Vagina (tissue), 2 donors: ENCODE results near the gene MTUS2.

ENCODE experiments used
- POLR2A ChIP-seq, 2 donors: fragments of 450-650 bp; IDR thresholded peaks; one replicate each; pipeline ENCODE4 v1.6.1; 2017; ENCODE audit warnings: antibody characterized with exemption in 2 of 2, mild to moderate bottlenecking in 2 of 2, moderate library complexity in 2 of 2
- POLR2AphosphoS5 ChIP-seq, 2 donors: sonication (generic); formaldehyde crosslinking; IDR thresholded peaks; one replicate each; pipeline ENCODE4 v1.9.0; 2017; ENCODE audit warnings: antibody characterized with exemption in 2 of 2, mild to moderate bottlenecking in 2 of 2, low read depth in 1 of 2; ENCODE audit not compliant: insufficient read depth in 1 of 2
- TF ChIP-seq, protein P1 (sequence below), 3 experiments: fragments of 450-650 bp in 2 of 3; fragments of 200-600 bp in 1 of 3; sonication (generic) in 1 of 3; IDR thresholded peaks; one replicate each; pipeline ENCODE4 v1.5.1; 2017 to 2019; ENCODE audit warnings: antibody characterized with exemption in 3 of 3, mild to moderate bottlenecking in 2 of 3, moderate library complexity in 2 of 3

GRCh38 chr13:29020314-29020713, 200.2 kb downstream of the MTUS2 start:
- TF ChIP-seq POLR2AphosphoS5 (IDR thresholded peaks at IDR 0.05; ENCODE audit: insufficient read depth in 1 of 2, low read depth in 1 of 2) (no peak), POLR2A (IDR thresholded peaks at IDR 0.05) (no peak)
- TF ChIP-seq, protein P1, sequence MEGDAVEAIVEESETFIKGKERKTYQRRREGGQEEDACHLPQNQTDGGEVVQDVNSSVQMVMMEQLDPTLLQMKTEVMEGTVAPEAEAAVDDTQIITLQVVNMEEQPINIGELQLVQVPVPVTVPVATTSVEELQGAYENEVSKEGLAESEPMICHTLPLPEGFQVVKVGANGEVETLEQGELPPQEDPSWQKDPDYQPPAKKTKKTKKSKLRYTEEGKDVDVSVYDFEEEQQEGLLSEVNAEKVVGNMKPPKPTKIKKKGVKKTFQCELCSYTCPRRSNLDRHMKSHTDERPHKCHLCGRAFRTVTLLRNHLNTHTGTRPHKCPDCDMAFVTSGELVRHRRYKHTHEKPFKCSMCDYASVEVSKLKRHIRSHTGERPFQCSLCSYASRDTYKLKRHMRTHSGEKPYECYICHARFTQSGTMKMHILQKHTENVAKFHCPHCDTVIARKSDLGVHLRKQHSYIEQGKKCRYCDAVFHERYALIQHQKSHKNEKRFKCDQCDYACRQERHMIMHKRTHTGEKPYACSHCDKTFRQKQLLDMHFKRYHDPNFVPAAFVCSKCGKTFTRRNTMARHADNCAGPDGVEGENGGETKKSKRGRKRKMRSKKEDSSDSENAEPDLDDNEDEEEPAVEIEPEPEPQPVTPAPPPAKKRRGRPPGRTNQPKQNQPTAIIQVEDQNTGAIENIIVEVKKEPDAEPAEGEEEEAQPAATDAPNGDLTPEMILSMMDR (IDR thresholded peaks at IDR 0.05): no peak
